ENCODE data around the gene CDH20.

The CDH20 gene

DNA sequence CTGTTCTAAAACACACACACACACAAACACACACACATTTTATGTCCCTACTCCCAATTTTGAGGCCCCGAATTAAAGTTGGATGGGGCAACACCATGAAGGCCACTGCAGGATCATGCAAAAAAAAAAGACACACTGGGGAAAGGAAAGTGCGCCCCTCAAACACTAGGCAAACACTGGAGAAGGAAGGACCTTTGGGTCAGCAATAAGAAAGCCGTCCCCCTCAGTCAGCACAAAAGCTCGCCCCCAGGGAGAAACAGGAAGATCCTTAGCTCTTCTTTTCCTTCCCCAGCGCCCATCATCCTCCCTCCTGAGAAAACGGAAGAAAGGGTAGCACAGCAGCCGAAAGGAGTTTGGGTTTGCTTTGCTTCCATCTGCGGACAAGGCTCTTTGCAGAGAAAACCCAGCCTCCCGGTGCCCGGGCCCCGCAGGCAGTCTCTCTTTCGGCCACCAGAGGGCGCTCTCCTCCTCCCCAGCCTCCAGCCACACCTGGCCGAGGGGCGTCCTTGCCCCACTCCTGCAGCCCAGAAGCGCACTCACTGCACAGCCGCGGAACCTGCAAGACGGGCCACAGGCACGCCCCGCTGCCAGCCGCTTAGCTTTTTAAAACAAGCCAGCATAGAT lies 248.5 kb downstream of the CDH20 start:
- no peak for FAIRE-seq

DNA sequence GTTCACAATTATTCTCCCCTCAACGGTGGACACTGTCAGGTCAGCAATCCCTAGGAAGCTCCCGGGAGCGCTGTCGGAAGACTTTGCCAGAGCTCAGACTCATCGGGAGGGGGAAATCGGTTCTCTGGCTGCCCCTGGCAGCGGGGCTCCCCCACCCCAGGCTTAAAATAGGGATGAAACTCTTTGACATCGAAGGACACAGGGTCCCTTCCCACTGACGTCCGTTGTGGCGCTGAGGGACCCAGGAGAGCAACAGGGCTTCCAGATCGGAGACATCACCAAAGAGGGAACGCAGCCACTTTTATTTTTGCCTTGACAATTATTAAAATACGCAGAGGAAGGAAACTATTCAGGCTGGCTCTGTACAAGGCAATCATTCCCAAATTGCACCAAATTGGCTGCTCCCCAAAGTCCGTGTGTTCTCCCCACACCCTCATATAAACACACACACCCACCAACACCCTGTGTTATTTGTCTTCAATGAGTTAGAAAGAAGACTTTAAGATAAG lies 249.0 kb downstream of the CDH20 start:
- no peak for FAIRE-seq

- no peak for FAIRE-seq
Observed at GRCh38 chr18:61583548-61583947, 250.3 kb downstream of the CDH20 start.

- no peak for FAIRE-seq
Observed at GRCh38 chr18:61587865-61588264, 254.6 kb downstream of the CDH20 start.

DNA sequence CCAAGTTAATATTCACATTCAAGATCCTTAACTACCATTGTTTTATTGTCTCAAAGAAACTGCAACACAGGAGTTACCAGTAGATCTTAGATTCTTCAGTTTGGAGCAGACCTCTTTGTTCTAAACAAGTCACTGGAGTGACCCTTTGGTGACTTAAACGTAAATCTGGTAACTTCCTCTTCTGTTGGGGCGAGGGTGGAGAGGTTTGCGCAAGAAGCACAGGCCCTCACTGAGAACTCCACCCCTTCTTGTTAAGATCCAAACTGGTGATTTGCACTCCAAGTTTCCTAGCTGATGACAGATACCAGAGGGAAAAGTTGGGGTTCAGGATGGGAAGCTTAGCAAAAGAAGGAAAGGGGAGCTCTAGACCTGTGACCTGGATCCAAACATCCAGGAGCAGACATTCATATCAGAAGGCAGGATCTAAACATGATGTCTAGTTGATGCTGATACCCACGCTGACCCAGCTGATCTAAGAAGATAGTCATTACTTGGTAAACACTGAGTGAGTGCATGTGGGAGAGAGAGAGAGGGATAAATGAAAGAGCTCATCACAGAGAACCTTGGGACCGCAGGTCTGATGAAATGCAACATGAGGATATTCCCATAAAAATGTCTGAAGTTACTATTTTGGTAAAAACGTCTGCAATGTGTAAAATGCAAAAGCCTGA lies 256.0 kb downstream of the CDH20 start:
- no peak for FAIRE-seq

DNA sequence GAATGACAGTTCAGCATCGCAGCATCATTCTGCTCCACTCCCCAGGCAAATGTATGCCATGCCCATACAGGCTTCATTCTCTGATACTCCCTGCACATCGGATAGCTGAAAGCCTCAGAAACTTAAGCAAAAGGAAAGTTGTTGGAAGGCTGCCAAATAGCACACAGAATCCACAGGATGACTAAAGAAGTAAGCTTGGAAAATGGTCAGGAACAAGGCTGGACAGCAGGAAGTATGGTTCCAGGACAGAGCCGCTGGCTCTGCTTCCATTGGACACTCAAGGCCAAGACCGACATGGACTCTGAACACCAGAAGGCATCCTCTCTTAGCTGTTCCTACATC lies 256.5 kb downstream of the CDH20 start:
- FAIRE-seq: no peak

GRCh38 chr18:61591253-61591652 lies 258.0 kb downstream of the CDH20 start:
- no peak for FAIRE-seq

DNA sequence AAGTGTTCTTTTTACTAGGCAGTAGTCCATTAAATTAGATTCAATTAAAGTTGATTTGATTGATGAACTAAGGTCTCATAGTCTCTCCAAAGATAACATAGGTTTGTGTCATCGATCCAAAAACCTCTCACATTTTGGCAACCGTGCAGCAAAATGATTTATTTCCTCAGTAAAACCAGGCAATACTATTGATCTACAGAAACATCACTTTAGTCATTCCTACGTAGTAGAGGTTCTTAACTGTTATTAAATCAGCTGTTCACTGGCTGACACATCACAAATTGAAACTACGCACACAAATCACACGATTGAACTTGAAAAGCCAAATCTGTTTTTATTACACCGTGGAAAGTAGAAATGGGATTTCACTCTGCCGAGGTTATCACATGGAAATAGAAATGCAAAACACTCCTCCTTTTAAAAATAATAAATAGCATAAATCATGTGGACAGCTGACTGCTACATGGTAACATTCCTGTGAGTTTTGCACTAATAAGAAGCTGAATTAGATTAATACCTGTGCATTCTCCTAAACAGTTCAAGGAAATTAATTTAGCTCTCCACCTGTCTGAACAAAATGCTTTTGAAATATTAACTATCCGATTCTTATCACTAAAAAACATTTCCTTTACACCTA lies 262.5 kb downstream of the CDH20 start:
- FAIRE-seq: no peak

GRCh38 chr18:61596296-61596695 lies 263.1 kb downstream of the CDH20 start:
- no peak for FAIRE-seq

- no peak for FAIRE-seq
Observed at GRCh38 chr18:61597316-61597715, 264.1 kb downstream of the CDH20 start.

DNA sequence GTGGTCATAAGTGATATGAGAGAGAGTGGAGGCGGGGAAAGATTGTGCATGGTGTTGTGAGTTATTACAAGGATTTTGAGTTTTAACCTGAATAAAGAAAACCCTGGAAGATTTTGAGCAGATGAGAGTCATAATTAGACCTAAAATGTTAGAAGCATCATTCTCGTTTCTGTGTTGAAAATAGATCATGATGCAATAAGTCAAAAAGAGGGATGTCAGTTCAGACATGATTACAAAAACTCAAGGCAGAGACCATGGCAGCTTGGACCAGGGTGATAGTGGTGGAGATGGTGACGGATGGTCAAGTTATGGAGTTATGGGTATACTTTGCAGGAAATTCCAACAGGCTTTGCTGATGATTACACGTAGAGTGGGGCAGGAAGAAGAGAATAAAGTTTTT lies 267.2 kb downstream of the CDH20 start:
- FAIRE-seq: no peak

DNA sequence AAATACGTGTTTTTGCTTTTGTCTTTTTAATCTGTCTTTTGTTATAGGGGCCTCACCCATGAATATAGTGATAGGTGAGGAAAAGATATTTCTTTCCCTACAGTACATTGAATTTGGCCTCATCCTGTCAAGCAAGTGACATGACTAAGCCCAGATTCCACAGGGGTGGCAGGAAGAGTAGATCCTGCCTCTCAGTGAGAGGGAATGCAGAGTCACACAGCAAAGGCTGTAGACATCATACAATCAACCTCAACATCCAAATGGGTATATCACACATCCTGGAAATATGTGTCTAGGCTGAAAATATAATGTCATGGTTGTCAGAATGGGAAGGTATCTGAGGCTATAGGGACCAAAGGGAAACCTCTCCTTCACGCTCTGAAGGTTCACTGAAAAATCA lies 269.6 kb downstream of the CDH20 start:
- FAIRE-seq: no peak

Data from islet of Langerhans (tissue), 1 donor.